Transverse colon (tissue), 4 donors: ENCODE results near the gene SIL1. TPM values are rescaled to one million over a fixed set of nuclear protein-coding genes. Genes with fewer than 3 reads are reported as not detected.

ENCODE experiments used
- DNase-seq: peaks from one replicate; pipeline ENCODE4 v3.0.0-alpha.2; 2019
- H3K27ac ChIP-seq, 4 donors: fragments of 200-600 bp; sonication (generic); 2 replicates each; pipeline ENCODE4 v1.5.1; 2016 to 2018; ENCODE audit warnings: inconsistent platforms in 4 of 4
- H3K27me3 ChIP-seq: fragments of 200-600 bp; sonication (generic); 2 replicates; pipeline ENCODE4 v1.5.1; 2017; ENCODE audit warnings: inconsistent platforms
- H3K36me3 ChIP-seq, 4 donors: fragments of 200-600 bp; sonication (generic); 2 replicates each; pipeline ENCODE4 v1.5.1; 2017 to 2019; ENCODE audit warnings: inconsistent platforms in 4 of 4
- H3K4me1 ChIP-seq, 4 donors: fragments of 200-600 bp; sonication (generic); 2 replicates each; pipeline ENCODE4 v1.5.1; 2017 to 2020; ENCODE audit warnings: inconsistent platforms in 4 of 4
- H3K4me3 ChIP-seq, 4 donors: fragments of 200-600 bp; sonication (generic); 1 replicate in 1 of 4; 2 replicates in 3 of 4; pipeline versions ENCODE4 v1.5.1 to v1.6.1; 2017 to 2019; ENCODE audit warnings: inconsistent platforms in 4 of 4
- H3K9me3 ChIP-seq, 2 donors: fragments of 200-600 bp; sonication (generic); 2 replicates each; pipeline ENCODE4 v1.5.1; 2017 to 2019; ENCODE audit warnings: inconsistent platforms in 2 of 2
- EP300 ChIP-seq: sonication (generic); formaldehyde crosslinking; IDR thresholded peaks from one replicate; pipeline ENCODE4 v1.6.1; 2017; ENCODE audit warnings: antibody characterized with exemption, low read depth
- POLR2A ChIP-seq: fragments of 450-650 bp; IDR thresholded peaks from one replicate; pipeline ENCODE4 v1.6.1; 2016; ENCODE audit warnings: antibody characterized with exemption, mild to moderate bottlenecking, moderate library complexity
- POLR2AphosphoS5 ChIP-seq, 3 donors: sonication (generic); formaldehyde crosslinking; IDR thresholded peaks; one replicate each; pipeline ENCODE4 v1.6.1; 2016; ENCODE audit warnings: antibody characterized with exemption in 3 of 3
- WGBS, 2 donors: methylation state at CpG; one replicate each; pipeline ENCODE4 v1.1.5; 2018; ENCODE audit warnings: low coverage in 1 of 2; 5-methylcytosine and 5-hydroxymethylcytosine counted together
- in situ Hi-C, 4 donors: fragments of 200-750 bp; cut with MboI; loops; one replicate each; pipeline versions ENCODE4 v1.15.0 to v1.15.1; 2017; ENCODE audit warnings: low sequenced_read_pairs in 3 of 4, low pct_ligation_motif_present in 1 of 4, low pct_unique_long_range_greater_than_20kb in 1 of 4
- intact Hi-C: fragments of 100-400 bp; cut with DNase I; formaldehyde crosslinking; loops from one replicate; pipeline ENCODE4 v1.15.1; 2023; ENCODE audit warnings: low total_unique reads
- total RNA-seq, 4 donors: library from RNA; depleted of rRNA; stranded (reverse); fragments of >200 nt; gene quantifications; one replicate each; pipeline ENCODE4 v1.1.0, GENCODE V29; 2016
- TF ChIP-seq, protein P1 (sequence below), 5 experiments: fragments of 200-600 bp in 3 of 5; fragments of 450-650 bp in 2 of 5; sonication (generic) in 3 of 5; IDR thresholded peaks; 1 replicate in 2 of 5; 2 replicates in 3 of 5; pipeline ENCODE4 v1.5.1; 2016 to 2017; ENCODE audit warnings: antibody characterized with exemption in 5 of 5, inconsistent platforms in 3 of 5, mild to moderate bottlenecking in 2 of 5, moderate library complexity in 1 of 5

SIL1 gene
- total RNA-seq, 4 donors from 2014 or later, result 11.1 to 38.1 (median 29.0) TPM

DNA sequence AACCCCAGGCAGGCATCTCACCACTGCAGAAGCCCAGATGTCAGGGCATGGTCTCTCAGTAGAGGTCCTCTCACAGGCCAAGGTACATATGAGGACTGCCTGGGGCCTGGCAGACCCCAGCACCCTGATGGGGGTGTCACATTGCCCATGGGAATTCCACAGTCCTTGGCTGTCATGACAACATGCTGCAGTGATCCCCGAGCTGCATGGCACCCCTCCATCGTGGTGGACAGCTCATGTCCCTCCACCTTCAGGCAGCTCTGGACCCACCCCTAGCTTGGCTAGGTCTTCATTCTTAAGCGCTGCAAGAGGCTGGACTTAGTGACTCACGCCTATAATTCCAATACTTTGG is 249.0 kb downstream of the SIL1 start:
- 95% methylated on average over 4 of the region's 4 CpGs; no CpG with 5 or more reads in 1 of the 2 donors for WGBS, 2 donors
- no peaks in the 10 kb centered on the region for H3K27me3 ChIP-seq
- no peak overlapping the region for H3K4me3 ChIP-seq
- H3K4me1 ChIP-seq, result peaks cover 16 to 23% (median 18%) of the 10 kb centered on the region in 4 donors
- no peaks in the 10 kb centered on the region for H3K9me3 ChIP-seq
- intact Hi-C loops (no loop called here), in situ Hi-C loops (no loop called here)
- no peak for DNase-seq
- H3K27ac ChIP-seq, result no peak overlapping the region
- TF ChIP-seq, protein P1, sequence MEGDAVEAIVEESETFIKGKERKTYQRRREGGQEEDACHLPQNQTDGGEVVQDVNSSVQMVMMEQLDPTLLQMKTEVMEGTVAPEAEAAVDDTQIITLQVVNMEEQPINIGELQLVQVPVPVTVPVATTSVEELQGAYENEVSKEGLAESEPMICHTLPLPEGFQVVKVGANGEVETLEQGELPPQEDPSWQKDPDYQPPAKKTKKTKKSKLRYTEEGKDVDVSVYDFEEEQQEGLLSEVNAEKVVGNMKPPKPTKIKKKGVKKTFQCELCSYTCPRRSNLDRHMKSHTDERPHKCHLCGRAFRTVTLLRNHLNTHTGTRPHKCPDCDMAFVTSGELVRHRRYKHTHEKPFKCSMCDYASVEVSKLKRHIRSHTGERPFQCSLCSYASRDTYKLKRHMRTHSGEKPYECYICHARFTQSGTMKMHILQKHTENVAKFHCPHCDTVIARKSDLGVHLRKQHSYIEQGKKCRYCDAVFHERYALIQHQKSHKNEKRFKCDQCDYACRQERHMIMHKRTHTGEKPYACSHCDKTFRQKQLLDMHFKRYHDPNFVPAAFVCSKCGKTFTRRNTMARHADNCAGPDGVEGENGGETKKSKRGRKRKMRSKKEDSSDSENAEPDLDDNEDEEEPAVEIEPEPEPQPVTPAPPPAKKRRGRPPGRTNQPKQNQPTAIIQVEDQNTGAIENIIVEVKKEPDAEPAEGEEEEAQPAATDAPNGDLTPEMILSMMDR (IDR thresholded peaks at IDR 0.05), result no peak
- no peak for TF ChIP-seq POLR2A
- no peak for TF ChIP-seq EP300
- TF ChIP-seq POLR2AphosphoS5 (IDR thresholded peaks at IDR 0.05), result no peak
- H3K36me3 ChIP-seq, result peaks cover 0 to 7% (median 2%) of the 10 kb centered on the region in 4 donors

- intact Hi-C loops (no loop called here), in situ Hi-C loops (no loop called here)
- Histone ChIP-seq H3K36me3 (peaks cover 0 to 7% (median 2%) of the 10 kb centered on the region in 4 donors), H3K27me3 (no peaks in the 10 kb centered on the region), H3K9me3 (no peaks in the 10 kb centered on the region), H3K4me3 (no peak overlapping the region), H3K4me1 (peaks cover 12 to 18% (median 13%) of the 10 kb centered on the region in 4 donors), H3K27ac (no peak overlapping the region)
- TF ChIP-seq EP300 (no peak), POLR2A (no peak)
- TF ChIP-seq, protein P1 (IDR thresholded peaks at IDR 0.05), result no peak
- no peak for DNase-seq
- 80 to 91% methylated on average over 4 to 23 of the region's 23 CpGs for WGBS, 2 donors
Observed at GRCh38 chr5:138948471-138949222, 249.5 kb downstream of the SIL1 start.

- Histone ChIP-seq H3K27ac (no peak overlapping the region), H3K4me1 (peaks cover 4 to 9% (median 5%) of the 10 kb centered on the region in 4 donors), H3K27me3 (no peaks in the 10 kb centered on the region), H3K36me3 (peaks cover 0 to 7% (median 2%) of the 10 kb centered on the region in 4 donors), H3K9me3 (no peaks in the 10 kb centered on the region), H3K4me3 (no peak overlapping the region)
- in situ Hi-C loops (no loop called here), intact Hi-C loops (no loop called here)
- TF ChIP-seq EP300 (no peak), POLR2AphosphoS5 (IDR thresholded peaks at IDR 0.05) (no peak), POLR2A (no peak)
- TF ChIP-seq, protein P1 (IDR thresholded peaks at IDR 0.05), result no peak
- WGBS, 2 donors, result 96% methylated on average over 5 of the region's 5 CpGs; no CpG with 5 or more reads in 1 of the 2 donors
- DNase-seq, result no peak
Observed at GRCh38 chr5:138947780-138948179, 250.4 kb downstream of the SIL1 start.

DNA sequence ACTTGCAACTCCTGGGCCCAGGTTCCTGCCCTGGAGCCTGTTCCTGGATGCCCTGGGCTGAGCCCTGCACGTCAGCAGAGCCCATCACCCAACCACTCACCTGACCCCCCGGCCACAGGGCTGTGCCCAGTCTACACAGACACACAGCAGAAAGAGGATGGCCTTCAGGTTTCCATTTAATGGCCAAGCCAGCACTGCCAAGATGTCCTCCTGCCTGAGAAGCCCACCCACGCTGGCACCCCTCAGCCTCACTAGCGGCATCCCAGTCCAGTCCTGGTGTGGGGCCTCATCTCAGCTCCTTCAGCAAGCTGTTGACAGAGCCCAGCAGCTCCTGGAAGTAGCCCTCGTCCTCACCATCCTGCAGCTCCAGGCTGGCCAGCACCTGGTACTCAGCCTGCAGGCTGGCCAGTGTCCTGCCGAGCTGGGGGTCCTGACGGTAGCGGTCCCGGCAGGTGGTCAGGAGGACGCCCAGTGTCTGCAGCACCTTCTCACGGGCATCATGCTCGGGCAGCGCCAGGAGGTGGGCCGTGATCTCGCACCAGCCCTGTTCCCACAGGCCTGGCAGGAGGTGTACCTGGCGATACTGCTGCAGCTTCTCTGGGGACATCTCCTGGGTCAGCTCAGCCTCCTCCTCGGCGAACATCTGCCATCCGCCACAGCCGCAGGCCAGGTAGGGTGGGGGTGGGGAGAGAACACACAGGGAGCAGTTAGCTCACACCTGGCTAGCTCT is 251.2 kb downstream of the SIL1 start:
- no peaks in the 10 kb centered on the region for H3K27me3 ChIP-seq
- WGBS, 2 donors, result 96% methylated on average over 20 of the region's 20 CpGs; no CpG with 5 or more reads in 1 of the 2 donors
- H3K4me1 ChIP-seq, result peaks cover 0 to 1% (median 0%) of the 10 kb centered on the region in 4 donors
- in situ Hi-C loops, result no loop called here
- intact Hi-C loops, result no loop called here
- H3K4me3 ChIP-seq, result no peak overlapping the region
- H3K9me3 ChIP-seq, result no peaks in the 10 kb centered on the region
- H3K27ac ChIP-seq, result no peak overlapping the region
- no peak for DNase-seq
- H3K36me3 ChIP-seq, result peaks cover 0 to 7% (median 2%) of the 10 kb centered on the region in 4 donors
- TF ChIP-seq POLR2AphosphoS5 (IDR thresholded peaks at IDR 0.05) (no peak), EP300 (no peak), POLR2A (no peak)
- TF ChIP-seq, protein P1 (IDR thresholded peaks at IDR 0.05), result no peak
